ENCODE data around the gene PLEKHG3. TPM values are rescaled to one million over a fixed set of nuclear protein-coding genes. Genes with fewer than 3 reads are reported as not detected.

Gene PLEKHG3
- total and polyA plus RNA-seq, 2 of the 4 experiments (the other 2 are of a cell fraction): 8.2 to 8.4 TPM

DNA sequence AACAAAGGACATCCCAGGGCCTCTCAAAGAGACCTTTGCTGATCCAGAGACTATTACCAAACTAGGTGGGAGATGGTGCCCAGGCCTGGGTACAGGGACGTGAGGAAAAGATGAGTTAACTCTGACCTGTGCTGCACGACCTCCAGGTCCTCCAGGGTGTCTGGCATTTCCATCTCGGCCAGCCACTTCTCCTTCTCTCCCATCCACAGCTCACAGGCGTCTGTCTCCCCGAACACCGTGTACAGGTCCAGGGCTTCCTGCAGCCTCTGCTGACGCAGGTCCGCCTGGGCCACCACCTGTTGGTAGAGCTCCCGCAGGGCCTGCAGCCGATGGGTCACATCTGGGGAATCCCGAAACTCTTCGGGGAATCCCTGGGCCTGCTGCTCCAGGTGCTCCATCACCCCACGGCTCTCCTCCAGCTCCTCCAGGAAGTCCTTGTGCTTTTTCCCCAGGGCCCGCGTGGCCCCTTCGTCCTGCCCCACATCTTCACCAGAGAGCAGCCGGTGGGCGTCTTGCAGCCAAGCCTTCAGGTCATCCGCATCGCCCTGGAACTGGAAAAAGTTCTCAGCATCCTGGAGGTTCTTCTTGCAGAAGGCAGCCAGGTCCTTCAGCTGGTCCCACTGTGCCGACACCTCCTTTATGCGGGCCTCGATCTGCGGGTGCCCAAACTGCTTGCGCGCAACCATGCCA lies 88.8 kb downstream of the PLEKHG3 start:
- Histone ChIP-seq H2BK5ac (ENCODE audit: low read depth, low read length, poor library complexity, severe bottlenecking) (no peak overlapping the region), H3K23ac (ENCODE audit: low read depth, low read length) (no peak overlapping the region), H2BK120ac (ENCODE audit: low read depth, low read length) (no peak overlapping the region), H3K18ac (ENCODE audit: low read depth, low read length) (no peak overlapping the region), H3K4ac (ENCODE audit: low read depth, low read length) (no peak overlapping the region), H3K14ac (replicated peaks; ENCODE audit: low read depth, low read length) (no peak overlapping the region), H3K4me3 (ENCODE audit: insufficient read depth, low read depth, low read length) (no peak overlapping the region), H2AK9ac (replicated peaks; ENCODE audit: low read depth, low read length, poor library complexity) (no peak overlapping the region), H3K36me3 (ENCODE audit: control insufficient read depth, insufficient read depth, low read length) (no peaks in the 10 kb centered on the region), H3K4me2 (ENCODE audit: low read depth, low read length) (no peak overlapping the region), H2BK20ac (ENCODE audit: low read depth, low read length) (no peak overlapping the region), H4K8ac (ENCODE audit: low read depth in 2 of 2, low read length in 2 of 2) (no peak overlapping the region), H2AFZ (replicated peaks; ENCODE audit: low read length, poor library complexity) (no peak overlapping the region), H3K79me1 (ENCODE audit: low read depth in 1 of 2, low read length in 2 of 2) (no peaks in the 10 kb centered on the region), H3K9ac (ENCODE audit: low read depth, low read length) (no peak overlapping the region), H2BK15ac (ENCODE audit: low read depth, low read length) (no peak overlapping the region), H4K20me1 (ENCODE audit: insufficient read depth, low read length) (no peaks in the 10 kb centered on the region), H2AK5ac (ENCODE audit: low read depth, low read length) (no peak overlapping the region), H4K91ac (ENCODE audit: insufficient read depth, low read depth, low read length) (no peak overlapping the region), H3K27ac (ENCODE audit: insufficient read depth, low read length) (no peak overlapping the region), H3K56ac (ENCODE audit: extremely low read depth, insufficient read depth, low read length) (no peak overlapping the region), H3K9me1 (ENCODE audit: insufficient read depth, low read length) (no peaks in the 10 kb centered on the region), H3K27me3 (ENCODE audit: control insufficient read depth, insufficient read depth, low read length) (peaks cover 27% of the 10 kb centered on the region), H3K4me1 (ENCODE audit: control insufficient read depth, insufficient read depth, low read length) (peaks cover 5% of the 10 kb centered on the region), H4K5ac (ENCODE audit: low read depth, low read length) (no peak overlapping the region), H3K9me3 (ENCODE audit: control insufficient read depth, insufficient read depth, low read length) (no peaks in the 10 kb centered on the region)
- 93% methylated on average over 12 of the region's 26 CpGs; no CpG with 5 or more reads in 1 of the 2 experiments for WGBS, 2 experiments (ENCODE audit: extremely low coverage in 2 of 2, insufficient read length in 1 of 2)
- BruUV-seq (replicated peaks): no TSS peak
- dilution Hi-C loops (cut with HindIII; ENCODE audit: low sequenced_read_pairs, unreplicated experiment) (no loop called here), in situ Hi-C loops (cut with MboI; ENCODE audit: low sequenced_read_pairs) (no loop called here), intact Hi-C loops (cut with micrococcal nuclease) (no loop called here)
- TF ChIP-seq, protein P1, sequence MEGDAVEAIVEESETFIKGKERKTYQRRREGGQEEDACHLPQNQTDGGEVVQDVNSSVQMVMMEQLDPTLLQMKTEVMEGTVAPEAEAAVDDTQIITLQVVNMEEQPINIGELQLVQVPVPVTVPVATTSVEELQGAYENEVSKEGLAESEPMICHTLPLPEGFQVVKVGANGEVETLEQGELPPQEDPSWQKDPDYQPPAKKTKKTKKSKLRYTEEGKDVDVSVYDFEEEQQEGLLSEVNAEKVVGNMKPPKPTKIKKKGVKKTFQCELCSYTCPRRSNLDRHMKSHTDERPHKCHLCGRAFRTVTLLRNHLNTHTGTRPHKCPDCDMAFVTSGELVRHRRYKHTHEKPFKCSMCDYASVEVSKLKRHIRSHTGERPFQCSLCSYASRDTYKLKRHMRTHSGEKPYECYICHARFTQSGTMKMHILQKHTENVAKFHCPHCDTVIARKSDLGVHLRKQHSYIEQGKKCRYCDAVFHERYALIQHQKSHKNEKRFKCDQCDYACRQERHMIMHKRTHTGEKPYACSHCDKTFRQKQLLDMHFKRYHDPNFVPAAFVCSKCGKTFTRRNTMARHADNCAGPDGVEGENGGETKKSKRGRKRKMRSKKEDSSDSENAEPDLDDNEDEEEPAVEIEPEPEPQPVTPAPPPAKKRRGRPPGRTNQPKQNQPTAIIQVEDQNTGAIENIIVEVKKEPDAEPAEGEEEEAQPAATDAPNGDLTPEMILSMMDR (conservative IDR thresholded peaks at IDR 0.05; ENCODE audit: low read depth, low read length): no peak
- no peak for TF ChIP-seq MAZ (IDR thresholded peaks at IDR 0.05; ENCODE audit: borderline replicate concordance, low read depth, low read length)
- ChIA-PET CTCF (no interaction called here), POLR2A (ENCODE audit: unreplicated experiment) (interaction anchor here (0.5 kb wide), 1 partner anchor 283 kb away, joined by 3 read pairs; no protein-coding TSS in a partner anchor)
- no peak for ATAC-seq (ENCODE audit: low read depth)
- no peak for DNase-seq
